Measurements from ENCODE around the gene OGDH.

Gene OGDH

GRCh38 chr7:44757311-44757710, 150.9 kb downstream of the OGDH start:
- no peak for DNase-seq (ENCODE audit: extremely low read depth in 1 of 2, low read depth in 1 of 2)

DNA sequence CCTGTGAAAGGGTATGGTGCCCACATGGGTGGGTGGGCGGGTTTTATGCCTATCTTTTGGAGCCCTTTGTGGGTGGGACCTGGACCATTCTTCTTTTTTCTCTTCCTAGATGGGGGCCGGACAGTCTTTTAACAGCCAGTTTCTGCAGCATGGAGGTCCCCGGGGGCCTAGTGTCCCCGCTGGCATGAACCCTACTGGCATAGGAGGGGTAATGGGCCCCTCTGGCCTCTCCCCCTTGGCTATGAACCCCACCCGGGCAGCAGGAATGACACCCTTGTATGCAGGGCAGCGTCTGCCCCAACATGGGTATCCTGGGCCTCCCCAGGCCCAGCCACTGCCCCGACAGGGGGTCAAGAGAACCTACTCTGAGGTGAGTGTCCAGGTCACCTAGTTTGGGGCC, 151.3 kb downstream of the OGDH start:
- DNase-seq (ENCODE audit: extremely low read depth in 1 of 2, low read depth in 1 of 2): no peak
